GM21528 (cell line): Measurements from ENCODE around the gene CSPG5.

Source experiments
- ATAC-seq: cut with Tn5 transposase; IDR thresholded peaks from one replicate; pipeline ENCODE4 v1.9.1; 2021; ENCODE audit warnings: mild to moderate bottlenecking, moderate library complexity; ENCODE audit not compliant: unreplicated experiment, low FRiP score

Gene CSPG5

GRCh38 chr3:47588587-47588986 lies 9.9 kb upstream of the CSPG5 start:
- ATAC-seq, result no peak

DNA sequence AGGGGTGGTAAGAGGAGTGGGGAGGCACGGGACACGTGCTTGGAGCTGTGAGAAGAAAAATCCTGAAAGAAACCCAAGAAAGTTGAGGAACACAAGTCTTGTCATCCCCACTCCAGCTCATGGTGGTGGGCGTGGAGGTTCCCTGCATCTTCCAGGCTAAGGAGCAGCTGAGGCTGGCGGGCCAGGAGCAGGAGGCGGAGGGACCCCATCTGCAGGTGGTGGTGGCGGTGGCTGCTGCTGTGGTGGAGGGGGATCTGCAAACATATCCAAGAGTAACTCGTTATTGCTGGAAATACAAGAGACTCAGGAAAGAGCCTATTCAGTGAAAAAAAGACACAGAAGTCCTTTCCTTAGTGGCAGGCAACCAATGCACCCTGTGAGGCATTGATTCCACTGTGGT lies 9.4 kb upstream of the CSPG5 start:
- no peak for ATAC-seq

DNA sequence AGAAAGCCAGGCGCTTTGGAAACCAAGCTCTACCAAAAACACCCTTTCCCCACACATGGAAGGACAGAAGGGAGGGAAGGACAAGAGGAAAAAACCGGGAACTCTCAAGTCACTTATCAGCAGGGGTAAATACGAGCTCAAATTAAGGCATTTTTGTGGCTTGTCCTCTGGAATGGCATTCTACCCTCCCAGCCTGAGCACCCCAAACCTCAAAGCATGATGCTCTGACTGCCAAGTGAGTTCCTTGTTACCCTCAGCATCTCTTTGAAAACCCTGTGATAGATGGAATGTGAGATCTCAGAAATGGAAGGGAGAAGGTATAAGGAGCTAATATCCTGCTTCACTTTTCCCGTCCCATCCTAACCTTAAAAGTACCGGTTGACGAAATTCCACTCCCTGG lies 8.1 kb upstream of the CSPG5 start:
- no peak for ATAC-seq

- no peak for ATAC-seq
Observed at GRCh38 chr3:47583320-47584075, 4.8 kb upstream of the CSPG5 start.

DNA sequence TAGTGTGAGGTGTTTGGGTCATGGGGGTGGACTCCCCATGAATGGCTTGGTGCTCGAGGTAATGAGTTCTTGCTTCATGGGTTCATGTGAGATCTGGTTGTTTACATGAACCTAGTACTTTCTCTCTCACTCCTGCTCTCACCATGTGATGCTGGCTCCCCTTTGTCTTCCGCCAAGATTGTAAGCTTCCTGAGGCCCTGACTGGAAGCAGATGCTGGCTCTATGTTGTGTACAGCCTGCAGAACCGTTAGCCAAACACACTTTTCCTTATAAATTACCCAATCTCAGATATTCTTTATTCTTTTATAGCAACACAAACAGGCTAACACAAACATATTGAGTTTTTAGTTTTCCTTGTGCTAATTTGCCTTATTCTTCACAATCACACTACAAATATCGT lies 3.2 kb upstream of the CSPG5 start:
- no peak for ATAC-seq

GRCh38 chr3:47581422-47581821 lies 2.8 kb upstream of the CSPG5 start:
- no peak for ATAC-seq

- no peak for ATAC-seq
Observed at GRCh38 chr3:47580481-47580880, 1.8 kb upstream of the CSPG5 start.

GRCh38 chr3:47579875-47580274 lies 1.2 kb upstream of the CSPG5 start:
- no peak for ATAC-seq

GRCh38 chr3:47578119-47578632 lies 489 bp downstream of the CSPG5 start:
- no peak for ATAC-seq

DNA sequence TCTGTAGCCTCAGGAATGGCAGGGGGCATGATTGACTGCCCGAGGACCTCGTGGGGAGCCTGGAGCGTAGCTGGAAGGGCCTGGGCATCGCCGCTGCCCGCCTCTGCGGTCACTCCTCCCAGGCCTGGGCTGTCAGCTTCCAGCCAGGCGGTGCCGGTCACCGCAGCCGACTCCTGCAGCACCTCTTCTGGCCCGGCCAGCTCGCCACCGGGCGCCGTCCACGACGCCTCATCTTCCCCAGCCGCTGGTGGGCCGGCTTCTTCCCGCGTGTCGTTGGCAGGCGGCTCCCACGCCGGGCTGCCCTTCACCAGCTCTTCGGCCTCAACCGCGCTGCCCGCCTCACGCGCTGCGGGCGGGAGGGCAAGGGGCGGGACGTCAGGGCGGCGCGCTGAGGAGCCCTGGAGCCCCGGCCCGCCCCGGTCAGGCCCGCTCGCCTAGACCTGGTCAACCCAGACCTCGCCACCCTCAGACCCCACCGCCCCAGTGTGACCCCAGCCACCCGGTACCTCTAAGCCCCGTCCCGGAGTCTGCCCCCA lies 1.0 kb downstream of the CSPG5 start:
- ATAC-seq, result no peak

DNA sequence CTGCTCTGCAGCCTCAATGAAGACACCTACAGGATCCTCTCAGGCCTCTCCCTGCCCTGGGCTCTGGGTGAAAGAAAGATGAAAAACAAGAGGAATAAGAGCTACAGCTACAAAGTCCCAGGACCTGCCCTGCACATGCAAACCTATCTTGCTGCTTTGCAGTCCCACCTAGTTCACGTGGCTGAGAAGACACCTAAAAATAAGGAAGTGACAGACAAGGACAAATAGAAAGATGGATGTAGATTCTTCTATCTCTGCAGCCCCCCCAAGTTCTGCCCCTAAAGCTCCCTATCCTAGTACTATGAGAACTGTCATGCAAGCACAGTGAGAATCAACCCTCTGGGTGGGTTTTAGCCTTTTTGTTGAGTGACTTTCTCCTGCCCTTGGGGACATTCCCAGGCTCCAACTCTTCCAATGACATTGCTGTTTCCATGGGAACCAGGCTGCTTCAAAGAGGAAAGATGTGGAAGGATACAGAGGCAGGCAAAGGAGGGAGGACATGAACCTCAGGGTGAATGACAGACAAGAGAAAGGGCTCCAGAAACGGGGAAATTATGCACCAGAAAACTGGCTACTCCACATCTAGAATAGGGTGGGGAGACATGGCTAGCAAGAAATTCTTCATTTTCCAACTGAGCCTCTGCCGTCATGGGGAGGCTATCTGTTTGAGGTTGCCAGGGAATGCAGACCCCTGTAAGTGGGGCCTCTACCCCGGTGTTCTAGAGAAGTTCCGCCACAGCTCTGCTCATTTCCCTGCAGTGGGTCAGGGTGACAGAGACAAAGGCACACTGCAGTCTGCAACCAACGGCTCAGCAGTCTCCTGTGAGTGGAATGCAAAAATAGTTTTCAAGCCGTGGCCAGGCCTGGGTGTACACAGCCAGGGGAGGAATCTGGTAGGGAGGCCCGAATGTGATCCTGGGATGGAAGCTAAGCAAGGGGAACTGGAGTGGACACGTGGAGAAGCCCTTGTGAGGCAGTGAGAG lies 5.2 kb downstream of the CSPG5 start:
- no peak for ATAC-seq

DNA sequence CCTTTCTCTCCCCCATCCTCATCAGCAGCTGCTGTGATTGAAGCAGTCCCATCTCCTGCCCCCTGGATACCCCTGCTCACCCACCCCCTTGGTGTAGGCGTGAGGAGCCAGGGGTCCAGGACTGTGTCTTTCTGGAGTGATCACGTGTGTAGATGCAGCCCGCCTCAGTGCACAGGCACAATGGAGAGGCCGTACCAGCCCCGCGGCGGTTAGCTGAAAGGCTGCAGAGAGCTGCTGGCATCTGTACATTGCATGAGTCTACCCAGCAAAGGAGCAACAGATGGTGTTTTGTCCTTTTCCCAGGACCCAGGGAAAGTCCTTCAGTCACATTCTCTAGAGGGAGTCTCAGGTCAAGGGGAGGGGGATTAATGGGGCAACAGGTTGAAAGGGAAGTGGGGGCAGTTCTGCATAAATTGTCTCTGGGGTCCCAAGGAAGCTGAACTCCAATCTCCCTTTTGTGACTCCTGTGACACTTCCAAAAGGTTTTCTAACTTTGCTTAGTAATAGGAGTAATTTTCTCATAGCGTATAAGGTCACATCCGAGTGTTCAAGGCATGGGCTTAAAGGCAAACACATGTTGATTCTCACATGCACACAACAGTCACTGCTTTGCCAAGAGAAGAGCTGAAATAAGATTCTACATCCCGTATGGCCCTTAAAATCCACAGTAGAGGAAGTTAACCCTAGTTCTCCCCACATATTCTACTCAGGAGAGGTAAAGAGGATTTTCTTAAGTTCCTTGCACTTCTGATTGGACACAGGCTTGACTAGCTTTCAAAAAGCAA lies 7.1 kb downstream of the CSPG5 start:
- ATAC-seq, result no peak

GRCh38 chr3:47568901-47569300 lies 9.8 kb downstream of the CSPG5 start:
- ATAC-seq, result no peak

DNA sequence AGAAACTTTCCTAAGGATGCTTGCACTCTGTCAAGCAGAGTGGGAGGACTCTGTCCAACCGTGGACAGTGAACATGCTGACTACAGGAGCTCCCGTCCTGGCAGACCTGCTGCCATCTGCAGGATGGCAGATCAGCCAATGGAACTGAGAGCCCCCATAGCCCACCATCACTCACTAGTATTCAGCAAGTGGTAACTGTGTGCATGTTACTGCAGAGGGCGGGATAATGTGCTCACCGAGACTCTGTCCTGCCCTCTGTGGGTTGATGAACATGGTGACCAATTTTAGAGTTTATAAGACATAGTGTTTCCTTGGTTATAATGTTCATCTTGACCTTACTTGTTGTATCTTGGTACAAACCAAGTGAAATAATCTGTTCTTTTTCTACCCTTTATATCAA lies 11.5 kb downstream of the CSPG5 start:
- ATAC-seq, result no peak

GRCh38 chr3:47566667-47567066 lies 12.0 kb downstream of the CSPG5 start:
- no peak for ATAC-seq

DNA sequence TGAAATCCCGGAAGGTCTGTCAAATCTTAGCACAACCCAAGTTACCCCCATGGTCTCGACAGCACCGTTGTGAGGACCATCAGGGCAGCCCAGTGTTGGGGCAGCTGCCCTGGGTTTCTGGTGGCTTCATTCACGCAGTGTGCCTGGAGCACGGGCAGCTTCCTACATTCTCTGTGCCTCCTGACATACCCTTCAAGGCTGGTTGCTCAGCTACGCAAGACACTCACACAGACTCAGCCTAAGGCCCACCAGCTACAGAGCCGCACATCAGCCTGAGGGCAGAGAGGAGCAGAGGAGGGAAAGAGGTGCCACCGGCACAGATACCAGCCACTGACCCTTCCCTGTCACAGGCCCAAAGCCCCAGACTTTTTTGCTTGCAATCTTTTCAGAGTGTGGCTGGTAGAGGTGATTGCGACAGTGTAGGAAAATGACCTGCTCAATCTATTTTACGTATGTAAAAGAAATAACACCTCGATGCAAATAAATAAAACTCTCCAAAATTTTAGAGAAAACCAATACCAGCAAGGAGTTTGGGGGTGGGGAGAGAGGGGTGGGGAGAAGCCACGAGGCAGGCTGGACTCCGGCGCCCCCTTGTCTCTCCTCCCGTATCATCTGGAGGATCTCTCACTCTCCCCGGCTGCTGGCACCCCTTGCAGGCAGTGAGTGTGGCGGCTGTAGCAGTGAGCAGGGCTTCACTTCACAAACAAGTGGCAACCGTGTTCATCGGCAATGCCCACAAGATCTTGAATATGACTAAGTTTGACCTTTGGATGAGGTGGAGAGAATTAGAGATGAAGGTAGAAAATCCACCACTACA lies 12.7 kb downstream of the CSPG5 start:
- ATAC-seq, result no peak

GRCh38 chr3:47556351-47556750 lies 22.3 kb downstream of the CSPG5 start:
- ATAC-seq, result no peak

DNA sequence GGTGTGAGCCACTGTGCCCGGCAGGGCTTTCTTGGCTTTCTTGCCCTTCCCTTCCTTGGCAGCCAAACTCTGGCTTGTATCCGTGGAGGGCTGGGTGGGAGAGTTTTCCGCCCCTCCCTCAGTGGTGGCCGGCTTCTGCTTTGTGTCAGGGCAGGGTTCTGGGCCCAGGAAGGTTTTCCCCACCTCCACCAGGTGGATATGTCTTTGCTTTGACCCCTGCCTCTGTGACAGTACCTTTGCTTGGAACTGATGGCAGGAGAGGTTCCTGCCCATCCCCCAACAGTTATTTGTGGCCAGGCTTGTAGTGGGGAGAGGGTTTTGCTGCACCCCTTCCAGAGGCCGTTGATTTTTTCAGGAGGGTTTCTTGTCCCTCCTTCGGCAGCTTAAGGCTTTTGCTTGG lies 24.3 kb downstream of the CSPG5 start:
- no peak for ATAC-seq

GRCh38 chr3:47553407-47553806 lies 25.3 kb downstream of the CSPG5 start:
- ATAC-seq, result no peak
